NCI-H1694 treated with DMSO at 0.1 percent for 48 hours (cell line): ENCODE data around the gene LPIN1.
"Not testable (repeated sequence)": the region's sequence is repeated elsewhere in the genome, so short reads cannot be mapped to it uniquely, and the experiment has no call there.

ENCODE experiments used
- DNase-seq: peaks from one replicate; lab custom pipeline; 2025; lab: John Stamatoyannopoulos, UW

The LPIN1 gene

GRCh38 chr2:11811036-11811654 lies 64.7 kb downstream of the LPIN1 start:
- no peak for DNase-seq

GRCh38 chr2:11812466-11813248 lies 66.2 kb downstream of the LPIN1 start:
- no peak for DNase-seq

- DNase-seq = not testable (repeated sequence)
Observed at GRCh38 chr2:11813345-11813744, 66.9 kb downstream of the LPIN1 start.

GRCh38 chr2:11813951-11814350 lies 67.5 kb downstream of the LPIN1 start:
- no peak for DNase-seq

- DNase-seq = no peak
Observed at GRCh38 chr2:11814979-11815510, 68.6 kb downstream of the LPIN1 start.

GRCh38 chr2:11816935-11817334 lies 70.5 kb downstream of the LPIN1 start:
- not testable (repeated sequence) for DNase-seq

GRCh38 chr2:11819235-11819729 lies 72.8 kb downstream of the LPIN1 start:
- no peak for DNase-seq

- DNase-seq = no peak
Observed at GRCh38 chr2:11820650-11821049, 74.2 kb downstream of the LPIN1 start.

- no peak for DNase-seq
Observed at GRCh38 chr2:11821705-11822104, 75.3 kb downstream of the LPIN1 start.

GRCh38 chr2:11822359-11822745 lies 75.9 kb downstream of the LPIN1 start:
- not testable (repeated sequence) for DNase-seq

- no peak for DNase-seq
Observed at GRCh38 chr2:11822746-11823451, 76.5 kb downstream of the LPIN1 start.

GRCh38 chr2:11824901-11825828 lies 78.7 kb downstream of the LPIN1 start:
- no peak for DNase-seq

- no peak for DNase-seq
Observed at GRCh38 chr2:11827547-11827946, 81.1 kb downstream of the LPIN1 start.

GRCh38 chr2:11828933-11829323 lies 82.5 kb downstream of the LPIN1 start:
- no peak for DNase-seq

- peak; percentile 68 for DNase-seq
Observed at GRCh38 chr2:11829324-11829946, 83.0 kb downstream of the LPIN1 start.

- peak; percentile 9 for DNase-seq
Observed at GRCh38 chr2:11829947-11830707, 83.7 kb downstream of the LPIN1 start.

GRCh38 chr2:11830708-11831301 lies 84.4 kb downstream of the LPIN1 start:
- no peak for DNase-seq

- DNase-seq = no peak
Observed at GRCh38 chr2:11831415-11831814, 85.0 kb downstream of the LPIN1 start.

- DNase-seq = no peak
Observed at GRCh38 chr2:11832531-11832930, 86.1 kb downstream of the LPIN1 start.

GRCh38 chr2:11833601-11834000 lies 87.2 kb downstream of the LPIN1 start:
- no peak for DNase-seq
